GM19025 (cell line): ENCODE results near the gene TXNDC16.
"Not testable (repeated sequence)": the region's sequence is repeated elsewhere in the genome, so short reads cannot be mapped to it uniquely, and the experiment has no call there.

Experiments used
- ATAC-seq: cut with Tn5 transposase; IDR thresholded peaks from one replicate; pipeline ENCODE4 v1.9.1; 2021; ENCODE audit warnings: mild to moderate bottlenecking, low read depth, moderate library complexity; ENCODE audit not compliant: unreplicated experiment

The TXNDC16 gene

GRCh38 chr14:52552063-52552988 lies at the start of gene TXNDC16, which contains the start of gene GPR137C:
Gene TXNDC16 (minus strand): TSS chr14:52552505. CDS start chr14:52543557, 8,948 bp downstream.
Gene GPR137C (plus strand): TSS chr14:52552836. CDS start chr14:52553148, 312 bp downstream.
- peak; percentile 93 for ATAC-seq

- ATAC-seq = no peak
Observed at GRCh38 chr14:52599974-52600373, 47.7 kb upstream of the TXNDC16 start.

- no peak for ATAC-seq
Observed at GRCh38 chr14:52598568-52598967, 46.3 kb upstream of the TXNDC16 start.

- ATAC-seq = no peak
Observed at GRCh38 chr14:52596861-52597260, 44.6 kb upstream of the TXNDC16 start.

- no peak for ATAC-seq
Observed at GRCh38 chr14:52596320-52596719, 44.0 kb upstream of the TXNDC16 start.

- ATAC-seq = no peak
Observed at GRCh38 chr14:52590318-52590717, 38.0 kb upstream of the TXNDC16 start.

- ATAC-seq = no peak
Observed at GRCh38 chr14:52589646-52590045, 37.3 kb upstream of the TXNDC16 start.

- no peak for ATAC-seq
Observed at GRCh38 chr14:52583544-52583943, 31.2 kb upstream of the TXNDC16 start.

- ATAC-seq = no peak
Observed at GRCh38 chr14:52575858-52576257, 23.6 kb upstream of the TXNDC16 start.

- not testable (repeated sequence) for ATAC-seq
Observed at GRCh38 chr14:52568454-52568853, 16.1 kb upstream of the TXNDC16 start.

GRCh38 chr14:52563120-52563519 lies 10.8 kb upstream of the TXNDC16 start:
- ATAC-seq = no peak

GRCh38 chr14:52558688-52559087 lies 6.4 kb upstream of the TXNDC16 start:
- no peak for ATAC-seq

- ATAC-seq = no peak
Observed at GRCh38 chr14:52553671-52554575, 1.6 kb upstream of the TXNDC16 start.

GRCh38 chr14:52553002-52553670 lies 831 bp upstream of the TXNDC16 start:
- peak; percentile 14 for ATAC-seq

- no peak for ATAC-seq
Observed at GRCh38 chr14:52551696-52552062, 626 bp downstream of the TXNDC16 start.

GRCh38 chr14:52551205-52551604 lies 1.1 kb downstream of the TXNDC16 start:
- ATAC-seq = no peak

- no peak for ATAC-seq
Observed at GRCh38 chr14:52550661-52551060, 1.6 kb downstream of the TXNDC16 start.

GRCh38 chr14:52547526-52547925 lies 4.8 kb downstream of the TXNDC16 start:
- no peak for ATAC-seq

GRCh38 chr14:52547027-52547426 lies 5.3 kb downstream of the TXNDC16 start:
- ATAC-seq = no peak

GRCh38 chr14:52546318-52546670 lies 6.0 kb downstream of the TXNDC16 start:
- no peak for ATAC-seq
